Tongue (tissue), 3 donors: ENCODE results near the gene RNF225. TPM values are rescaled to one million over a fixed set of nuclear protein-coding genes. Genes with fewer than 3 reads are reported as not detected.
"Not testable (repeated sequence)": the region's sequence is repeated elsewhere in the genome, so short reads cannot be mapped to it uniquely, and the experiment has no call there.

Experiments used
- DNase-seq: peaks from one replicate; pipeline ENCODE4 v3.0.0-alpha.2; 2015
- small RNA-seq: library from RNA; depleted of rRNA; stranded (forward); fragments of <200 nt; gene quantifications from one replicate; pipeline ENCODE3, GENCODE V24; 2014; ENCODE audit warnings: low replicate concordance
- total RNA-seq: library from RNA; depleted of rRNA; stranded (reverse); fragments of >200 nt; gene quantifications from one replicate; pipeline ENCODE4 v1.2.3, GENCODE V29; 2014

The RNF225 gene
- total RNA-seq, 1 donor from 2014 or later: not detected

GRCh38 chr19:58409010-58409790 lies 13.7 kb downstream of the RNF225 start:
- peak; percentile 34 for DNase-seq

DNA sequence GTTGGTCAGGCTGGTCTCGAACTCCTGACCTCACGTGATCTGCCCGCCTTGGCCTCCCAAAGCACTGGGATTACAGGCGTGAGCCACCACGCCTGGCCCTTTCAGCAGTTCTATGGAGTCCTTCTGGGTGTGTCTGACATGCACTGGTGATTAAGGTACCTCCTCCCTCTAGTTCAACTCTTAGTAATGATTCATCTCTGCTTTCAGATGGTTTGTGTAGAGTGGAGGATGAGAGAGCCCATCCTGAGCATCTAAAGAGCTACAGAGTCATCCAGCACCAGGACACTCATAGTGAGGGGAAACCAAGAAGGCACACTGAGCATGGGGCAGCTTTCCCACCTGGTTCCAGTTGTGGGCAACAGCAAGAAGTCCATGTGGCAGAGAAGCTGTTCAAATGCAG lies 21.1 kb downstream of the RNF225 start:
- DNase-seq: no peak

DNA sequence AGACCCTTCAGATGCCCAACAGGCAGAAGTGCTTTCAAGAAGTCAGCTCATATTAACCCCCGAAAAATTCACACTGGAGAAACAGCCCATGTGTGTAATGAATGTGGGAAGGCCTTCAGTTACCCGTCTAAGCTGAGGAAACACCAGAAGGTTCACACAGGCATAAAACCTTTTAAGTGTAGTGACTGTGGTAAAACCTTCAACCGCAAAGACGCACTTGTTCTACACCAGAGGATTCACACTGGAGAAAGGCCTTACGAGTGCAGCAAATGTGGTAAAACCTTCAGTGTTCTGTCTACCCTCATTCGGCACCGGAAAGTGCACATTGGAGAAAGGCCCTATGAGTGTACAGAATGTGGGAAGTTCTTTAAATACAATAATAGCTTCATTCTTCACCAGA lies 21.6 kb downstream of the RNF225 start:
- DNase-seq: no peak

DNA sequence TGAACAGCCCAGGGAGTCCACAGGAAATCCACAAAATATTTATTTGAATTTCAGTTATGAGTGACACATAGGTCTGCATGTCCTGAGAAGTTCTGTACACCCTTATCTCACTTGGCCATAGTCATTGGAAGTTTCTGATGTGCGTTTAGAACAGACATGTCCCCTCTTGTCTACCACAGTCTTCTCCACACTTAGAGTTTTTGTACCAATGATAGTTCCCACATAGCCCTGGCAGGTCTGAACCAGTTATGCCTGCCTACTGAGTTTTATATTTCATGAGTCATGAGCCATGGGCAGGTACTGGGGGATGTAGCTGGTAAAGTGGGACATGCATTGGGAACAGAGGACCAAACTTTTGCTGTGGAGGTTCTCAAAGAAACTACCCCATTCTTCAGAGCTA lies 33.2 kb downstream of the RNF225 start:
- no peak for DNase-seq

- DNase-seq: no peak
These were observed 34.3 kb downstream of the RNF225 start for GRCh38 chr19:58429745-58430144.

- DNase-seq: no peak
These were observed 38.8 kb downstream of the RNF225 start for GRCh38 chr19:58434217-58434616.

DNA sequence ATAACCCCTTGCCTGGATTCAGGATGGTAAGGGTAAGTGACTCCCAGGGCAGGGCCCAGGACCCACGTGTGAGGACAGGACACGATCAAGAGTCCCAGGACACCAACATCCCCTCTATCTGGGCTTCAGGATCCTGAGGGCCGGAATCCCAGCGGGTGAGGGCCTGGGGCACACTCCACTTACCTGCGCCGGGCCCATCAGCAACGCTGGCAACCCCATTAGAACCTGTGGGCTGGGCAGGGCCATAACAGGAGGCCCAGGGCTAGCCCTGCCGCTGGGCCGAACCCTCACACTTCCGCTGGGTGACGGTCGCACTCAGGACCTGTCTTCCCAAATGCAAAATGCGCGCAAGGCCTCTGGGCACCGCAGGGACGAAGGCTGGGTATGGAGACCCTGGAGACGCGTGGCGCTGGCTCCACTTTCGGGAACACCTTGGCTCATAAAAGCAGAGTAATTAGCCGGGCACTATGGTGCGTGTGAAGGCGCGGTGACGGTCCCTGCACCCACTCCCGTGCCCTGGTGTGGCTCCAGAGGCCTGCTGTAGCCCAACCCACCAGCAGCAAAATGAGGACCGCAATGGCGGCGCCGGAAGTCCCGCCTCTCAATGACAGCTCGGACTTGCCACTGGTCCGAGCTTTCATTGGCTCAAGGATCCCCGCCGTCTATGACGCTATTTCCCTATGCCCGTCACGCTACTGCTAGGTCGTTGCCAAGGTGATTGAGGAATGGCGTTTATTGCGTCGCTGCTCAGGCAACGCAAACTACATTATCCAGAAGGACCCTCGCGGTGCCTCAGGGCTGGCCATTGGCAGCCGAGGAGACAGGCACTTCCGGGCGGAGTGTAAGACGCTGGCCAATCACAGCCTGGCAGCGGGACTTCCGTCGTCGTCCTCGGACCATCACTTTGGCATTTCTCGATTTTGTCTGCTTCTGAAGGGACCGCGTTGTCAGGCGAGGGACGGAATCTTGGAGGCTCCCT lies 44.4 kb downstream of the RNF225 start, which contains the start of gene ZNF132:
Gene ZNF132, minus strand, starts transcription at position 578 of the 979 bp plus-strand sequence. Its CDS starts 332 bp downstream, at position 246.
- DNase-seq: peak; percentile 100

DNA sequence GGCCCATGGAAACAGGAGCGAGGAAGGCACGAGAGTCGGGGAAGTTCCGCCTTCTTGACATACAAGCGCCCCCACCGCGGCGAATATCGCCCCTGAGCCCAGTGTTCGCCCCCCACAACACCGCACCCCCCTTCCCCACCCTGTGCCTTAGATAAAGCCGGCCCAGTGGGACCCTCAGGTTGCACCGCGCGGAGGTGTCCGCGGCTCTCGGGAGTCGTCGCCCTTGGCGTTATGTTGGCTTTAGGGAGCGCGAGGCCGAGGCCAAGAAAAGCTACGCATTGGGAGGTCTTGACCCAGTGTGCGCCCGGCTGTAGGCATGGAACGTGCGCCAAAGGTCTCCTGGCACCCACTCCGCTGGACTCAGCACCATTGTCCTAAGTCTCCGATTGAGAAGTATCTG lies 45.1 kb downstream of the RNF225 start:
- no peak for DNase-seq

DNA sequence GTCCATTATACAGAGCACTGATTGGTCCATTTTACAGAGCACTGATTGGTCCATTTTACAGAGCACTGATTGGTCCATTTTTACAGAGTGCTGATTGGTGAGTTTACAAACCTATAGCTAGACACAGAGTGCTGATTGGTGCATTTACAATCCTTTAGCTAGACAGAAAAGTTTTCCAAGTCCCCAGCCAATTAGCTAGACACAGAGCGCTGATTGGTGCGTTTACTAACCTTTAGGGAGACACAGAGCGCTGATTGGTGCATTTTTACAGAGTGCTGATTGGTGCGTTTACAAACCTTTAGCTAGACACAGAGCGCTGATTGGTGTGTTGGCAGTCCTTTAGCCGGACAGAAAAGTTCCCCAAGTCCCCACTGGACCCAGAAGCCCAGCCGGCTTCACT lies 47.5 kb downstream of the RNF225 start:
- not testable (repeated sequence) for DNase-seq

Small RNAs within 50 kb of the gene (small RNA-seq; reads per million reads assigned to genes)
- gene MIR4754: not detected
- gene RNA5SP473: 0.11 reads per million

Other genes with a start within 250 kb of the RNF225 start
- gene ZNF329, start 244.9 kb upstream of the RNF225 start, total RNA-seq: 20.9 TPM
- 16.5 TPM for gene ZNF274, start 212.6 kb upstream of the RNF225 start, total RNA-seq
- gene ZNF544, start 166.7 kb upstream of the RNF225 start, total RNA-seq: 34.2 TPM
- 9.5 TPM for gene ZNF8, start 116.7 kb upstream of the RNF225 start, total RNA-seq
- 37.8 TPM for gene ERVK3-1, start 90.3 kb upstream of the RNF225 start, total RNA-seq
- 2.5 TPM for gene ZSCAN22, start 68.7 kb upstream of the RNF225 start, total RNA-seq
- 5.7 TPM for gene A1BG, start 42.2 kb upstream of the RNF225 start, total RNA-seq
- gene ZNF497, start 32.9 kb upstream of the RNF225 start, total RNA-seq: 4.9 TPM
- 1.5 TPM for gene ZNF837, start 14.6 kb upstream of the RNF225 start, total RNA-seq
- gene RPS5, start 8.4 kb upstream of the RNF225 start, total RNA-seq: 1,593 TPM
- 11.0 TPM for gene ZNF584, start 13.0 kb downstream of the RNF225 start, total RNA-seq
- gene ZNF132, start 44.5 kb downstream of the RNF225 start, total RNA-seq: 7.0 TPM
- 5.9 TPM for gene ZNF324B, start 56.0 kb downstream of the RNF225 start, total RNA-seq
- 16.5 TPM for gene ZNF324, start 71.4 kb downstream of the RNF225 start, total RNA-seq
- gene ZNF446, start 80.7 kb downstream of the RNF225 start, total RNA-seq: 8.9 TPM
- 1.3 TPM for gene SLC27A5, start 116.3 kb downstream of the RNF225 start, total RNA-seq
- gene ZBTB45, start 124.2 kb downstream of the RNF225 start, total RNA-seq: 3.7 TPM
- gene TRIM28, start 148.4 kb downstream of the RNF225 start, total RNA-seq: 251 TPM
- gene CHMP2A, start 159.4 kb downstream of the RNF225 start, total RNA-seq: 49.4 TPM
- 37.5 TPM for gene UBE2M, start 163.0 kb downstream of the RNF225 start, total RNA-seq
- gene MZF1, start 177.7 kb downstream of the RNF225 start, total RNA-seq: 21.6 TPM